ENCODE measurements around the gene SSC4D. TPM values are rescaled to one million over a fixed set of nuclear protein-coding genes. Genes with fewer than 3 reads are reported as not detected.

SSC4D gene
- total RNA-seq, 4 donors from 2014 or later, result 0.88 to 11.1 (median 3.5) TPM

GRCh38 chr7:76340617-76341131 lies 68.8 kb downstream of the SSC4D start:
- no peak for TF ChIP-seq CTCF (IDR thresholded peaks at IDR 0.05; ENCODE audit: low read depth)

Other genes starting within 250 kb of the SSC4D start
- gene SRRM3, start 207.8 kb downstream of the SSC4D start, total RNA-seq, result 1 to 10 TPM; 1.8 to 2.6 (median 2.1) TPM
- 100 to 1,000 TPM; 196 to 300 (median 263) TPM for gene HSPB1, start 107.0 kb downstream of the SSC4D start, total RNA-seq
- 100 to 1,000 TPM; 102 to 215 (median 162) TPM for gene YWHAG, start 50.7 kb downstream of the SSC4D start, total RNA-seq
- 10 to 100 TPM in 1 of 4 donors, 1 to 10 TPM in 2, under 1 TPM in 1; 0.65 to 20.0 (median 3.6) TPM for gene ZP3, start 15.3 kb upstream of the SSC4D start, total RNA-seq
- 10 to 100 TPM; 18.1 to 36.7 (median 19.6) TPM for gene DTX2, start 52.0 kb upstream of the SSC4D start, total RNA-seq
- 10 to 100 TPM in 1 of 4 donors, under 1 TPM in 2, not detected in 1; 0.34 to 14.2 (median 0.75) TPM for gene UPK3B, start 100.9 kb upstream of the SSC4D start, total RNA-seq
- gene SPDYE16, start 133.6 kb upstream of the SSC4D start, total RNA-seq, result 1 to 10 TPM in 2 of 4 donors, not detected in 2; 1.5 to 3.8 TPM
- 10 to 100 TPM in 1 of 4 donors, 1 to 10 TPM in 3; 4.8 to 11.9 (median 5.8) TPM for gene POMZP3, start 217.6 kb upstream of the SSC4D start, total RNA-seq